Lower lobe of right lung (tissue), 2 donors: ENCODE data around the gene PLA2G2A. TPM values are rescaled to one million over a fixed set of nuclear protein-coding genes. Genes with fewer than 3 reads are reported as not detected.
"Not testable (repeated sequence)": the region's sequence is repeated elsewhere in the genome, so short reads cannot be mapped to it uniquely, and the experiment has no call there.

Source experiments
- ATAC-seq, 2 donors: fragments of 200-7000 bp; cut with Tn5 transposase; one replicate each; pipeline ENCODE4 v1.9.1; 2020 to 2022; ENCODE audit warnings: mild to moderate bottlenecking in 2 of 2, moderate library complexity in 2 of 2
- DNase-seq: peaks from one replicate; pipeline ENCODE4 v3.0.0-alpha.2; 2020
- H3K27ac ChIP-seq: fragments of 200-600 bp; one replicate; pipeline ENCODE4 v1.8.0; 2022
- H3K27me3 ChIP-seq: fragments of 200-600 bp; one replicate; pipeline ENCODE4 v1.8.0; 2022; ENCODE audit warnings: low read depth
- H3K36me3 ChIP-seq: fragments of 200-600 bp; one replicate; pipeline ENCODE4 v1.8.0; 2022; ENCODE audit warnings: mild to moderate bottlenecking
- H3K4me1 ChIP-seq: fragments of 200-600 bp; one replicate; pipeline ENCODE4 v1.8.0; 2022
- H3K4me3 ChIP-seq: fragments of 200-600 bp; one replicate; pipeline ENCODE4 v1.8.0; 2022; ENCODE audit warnings: mild to moderate bottlenecking
- H3K9me3 ChIP-seq: fragments of 200-600 bp; one replicate; pipeline ENCODE4 v1.8.0; 2022
- CTCF ChIP-seq: fragments of 200-600 bp; IDR thresholded peaks from one replicate; pipeline ENCODE4 v1.8.0; 2022; ENCODE audit warnings: antibody characterized with exemption, mild to moderate bottlenecking
- intact Hi-C: fragments of 100-400 bp; cut with DNase I; formaldehyde crosslinking; loops from one replicate; pipeline ENCODE4 v1.11.0; 2022
- total RNA-seq: library from RNA; stranded (reverse); fragmentation: NEBNext Ultra II Directional; extraction: Animal tissue kit (Norgen Biotek cat#: 25700); gene quantifications from one replicate; pipeline ENCODE4 v1.2.1, GENCODE V29; 2021
- donor health status: DM: no; HTN: yes; CAD: no; lungs with severe emphysema.

PLA2G2A gene
- total RNA-seq, 1 donor from 2014 or later = 181 TPM

- H3K4me3 ChIP-seq = no peak overlapping the region
- intact Hi-C loops = no loop called here
- no peak for ATAC-seq
Measured at GRCh38 chr1:20010016-20010415, 30.6 kb upstream of the PLA2G2A start.

GRCh38 chr1:20009212-20009611, 29.8 kb upstream of the PLA2G2A start:
- H3K9me3 ChIP-seq = no peaks in the 10 kb centered on the region
- no peaks in the 10 kb centered on the region for H3K36me3 ChIP-seq
- no peaks in the 10 kb centered on the region for H3K4me1 ChIP-seq
- H3K27ac ChIP-seq = no peak overlapping the region
- H3K27me3 ChIP-seq = no peaks in the 10 kb centered on the region
- H3K4me3 ChIP-seq = no peak overlapping the region
- no peak for TF ChIP-seq CTCF
- ATAC-seq = no peak
- no peak for DNase-seq
- intact Hi-C loops = no loop called here

More at GRCh38 chr1:20010016-20010415, 30.6 kb upstream of the PLA2G2A start:
- no peaks in the 10 kb centered on the region for H3K36me3 ChIP-seq
- TF ChIP-seq CTCF = no peak
- H3K27ac ChIP-seq = no peak overlapping the region
- H3K4me1 ChIP-seq = no peaks in the 10 kb centered on the region
- DNase-seq = no peak
- H3K27me3 ChIP-seq = no peaks in the 10 kb centered on the region
- no peaks in the 10 kb centered on the region for H3K9me3 ChIP-seq

DNA sequence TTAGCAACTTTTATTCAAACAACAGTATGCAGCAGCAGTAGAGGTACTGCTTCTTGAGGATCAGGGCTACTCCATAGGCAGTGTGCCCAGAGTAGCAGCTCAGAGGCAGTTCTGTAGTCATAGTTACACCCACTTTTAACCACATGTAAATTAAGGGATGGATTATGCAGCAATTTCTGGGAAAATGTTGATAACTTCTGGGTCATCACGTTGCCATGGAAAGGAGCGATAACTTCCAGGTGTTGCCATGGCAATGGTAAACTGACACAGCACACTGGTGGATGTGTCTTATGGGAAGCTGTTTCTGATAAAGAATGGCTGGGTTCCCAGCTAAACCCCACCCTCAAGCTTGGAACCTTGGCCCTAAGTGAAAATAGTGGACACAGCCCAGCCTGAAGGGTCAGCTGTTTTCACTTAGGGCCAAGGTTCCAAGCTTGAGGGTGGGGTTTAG, 29.0 kb upstream of the PLA2G2A start:
- H3K4me3 ChIP-seq = no peak overlapping the region
- intact Hi-C loops = no loop called here
- no peak overlapping the region for H3K27ac ChIP-seq
- no peaks in the 10 kb centered on the region for H3K27me3 ChIP-seq
- H3K9me3 ChIP-seq = no peaks in the 10 kb centered on the region
- TF ChIP-seq CTCF = no peak
- H3K4me1 ChIP-seq = no peaks in the 10 kb centered on the region
- no peaks in the 10 kb centered on the region for H3K36me3 ChIP-seq
- peak; percentile 29 to 33 for ATAC-seq
- no peak for DNase-seq

DNA sequence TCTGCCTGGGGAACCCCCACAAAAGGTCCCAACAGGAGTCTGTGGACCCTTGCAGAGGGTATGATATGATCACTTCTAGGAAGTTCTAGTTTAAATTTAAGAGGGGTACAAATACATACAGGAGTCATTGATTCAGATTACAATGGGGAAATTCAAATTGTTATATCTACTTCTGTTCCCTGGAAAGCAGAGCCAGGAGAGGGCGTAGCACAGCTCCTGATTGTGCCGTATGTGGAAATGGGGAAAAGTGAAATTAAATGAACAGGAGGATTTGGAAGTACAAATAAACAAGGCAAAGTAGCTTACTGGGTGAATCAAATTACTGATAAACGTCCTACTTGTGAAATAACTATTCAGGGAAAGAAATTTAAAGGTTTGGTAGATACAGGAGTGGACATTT, 19.4 kb upstream of the PLA2G2A start:
- TF ChIP-seq CTCF = peak; percentile 13
- H3K9me3 ChIP-seq, intact Hi-C loops, H3K36me3 ChIP-seq, DNase-seq, ATAC-seq, H3K27ac ChIP-seq, H3K4me3 ChIP-seq, H3K4me1 ChIP-seq: not testable (repeated sequence)
- peaks cover 14% of the 10 kb centered on the region for H3K27me3 ChIP-seq

GRCh38 chr1:19990689-19991088, 11.3 kb upstream of the PLA2G2A start:
- Histone ChIP-seq H3K4me1 (peaks cover 6% of the 10 kb centered on the region), H3K27me3 (peaks cover 4% of the 10 kb centered on the region), H3K4me3 (no peak overlapping the region), H3K27ac (no peak overlapping the region), H3K9me3 (no peaks in the 10 kb centered on the region), H3K36me3 (no peaks in the 10 kb centered on the region)
- no peak for DNase-seq
- intact Hi-C loops = no loop called here
- ATAC-seq = no peak
- no peak for TF ChIP-seq CTCF

GRCh38 chr1:19990182-19990582, 10.8 kb upstream of the PLA2G2A start:
- H3K27ac ChIP-seq, DNase-seq, H3K9me3 ChIP-seq, H3K4me1 ChIP-seq, ATAC-seq, H3K4me3 ChIP-seq, H3K27me3 ChIP-seq, intact Hi-C loops, H3K36me3 ChIP-seq: not testable (repeated sequence)
